Measurements from ENCODE around the gene NRSN2. TPM values are rescaled to one million over a fixed set of nuclear protein-coding genes. Genes with fewer than 3 reads are reported as not detected.

The NRSN2 gene
- total and polyA plus RNA-seq, 2 of the 4 experiments (the other 2 are of a cell fraction): 9.9 to 101 TPM

GRCh38 chr20:343107-343506, 3.8 kb upstream of the NRSN2 start:
- Histone ChIP-seq H4K91ac (ENCODE audit: insufficient read depth, low read depth, low read length) (no peak overlapping the region), H2BK120ac (ENCODE audit: low read depth, low read length) (no peak overlapping the region), H2BK15ac (ENCODE audit: low read depth, low read length) (no peak overlapping the region), H3K18ac (ENCODE audit: low read depth, low read length) (no peak overlapping the region), H3K79me1 (ENCODE audit: low read depth in 1 of 2, low read length in 2 of 2) (peaks cover 14 to 17% of the 10 kb centered on the region in 2 experiments; a peak in 3 of 4 replicates), H4K5ac (ENCODE audit: low read depth, low read length) (no peak overlapping the region), H3K27ac (ENCODE audit: insufficient read depth, low read length) (no peak overlapping the region), H3K4ac (ENCODE audit: low read depth, low read length) (no peak overlapping the region), H3K36me3 (ENCODE audit: control insufficient read depth, insufficient read depth, low read length) (0 out of 2 replicates have a peak, but pooled peaks cover 1% of the 10 kb centered on the region), H3K4me2 (ENCODE audit: low read depth, low read length) (no peak overlapping the region), H2AK5ac (ENCODE audit: low read depth, low read length) (no peak overlapping the region), H3K56ac (ENCODE audit: extremely low read depth, insufficient read depth, low read length) (no peak overlapping the region), H3K9me3 (ENCODE audit: control insufficient read depth, insufficient read depth, low read length) (peaks cover 9% of the 10 kb centered on the region), H2AFZ (replicated peaks; ENCODE audit: low read length, poor library complexity) (no peak overlapping the region), H3K4me3 (ENCODE audit: insufficient read depth, low read depth, low read length) (no peak overlapping the region), H3K14ac (replicated peaks; ENCODE audit: low read depth, low read length) (no peak overlapping the region), H3K4me1 (ENCODE audit: control insufficient read depth, insufficient read depth, low read length) (peaks cover 4% of the 10 kb centered on the region), H3K23ac (ENCODE audit: low read depth, low read length) (no peak overlapping the region), H2AK9ac (replicated peaks; ENCODE audit: low read depth, low read length, poor library complexity) (no peak overlapping the region), H2BK5ac (ENCODE audit: low read depth, low read length, poor library complexity, severe bottlenecking) (no peak overlapping the region), H3K9me1 (ENCODE audit: insufficient read depth, low read length) (peaks cover 7% of the 10 kb centered on the region), H3K9ac (ENCODE audit: low read depth, low read length) (no peak overlapping the region), H3K27me3 (ENCODE audit: control insufficient read depth, insufficient read depth, low read length) (no peaks in the 10 kb centered on the region), H2BK20ac (ENCODE audit: low read depth, low read length) (no peak overlapping the region), H4K20me1 (ENCODE audit: insufficient read depth, low read length) (peaks cover 4% of the 10 kb centered on the region), H4K8ac (ENCODE audit: low read depth in 2 of 2, low read length in 2 of 2) (no peak overlapping the region)
- DNase-seq: no peak
- no peak for ATAC-seq (ENCODE audit: low read depth)
- BruUV-seq (replicated peaks): no TSS peak
- ChIA-PET POLR2A (ENCODE audit: unreplicated experiment) (no interaction called here), CTCF (no interaction called here)
- dilution Hi-C loops (cut with HindIII; ENCODE audit: low sequenced_read_pairs, unreplicated experiment) (no loop called here), in situ Hi-C loops (cut with MboI; ENCODE audit: low sequenced_read_pairs) (no loop called here), intact Hi-C loops (cut with micrococcal nuclease) (no loop called here)
- no peak for TF ChIP-seq SMC3 (IDR thresholded peaks at IDR 0.05; ENCODE audit: low read depth, low read length)

Data from IMR-90 (cell line).